HG03575 (cell line): Measurements from ENCODE around the gene PRRT1.

Source experiments
- ATAC-seq: cut with Tn5 transposase; IDR thresholded peaks from one replicate; pipeline ENCODE4 v1.9.1; 2021; ENCODE audit not compliant: unreplicated experiment, insufficient number of reproducible peaks, low FRiP score; ENCODE audit errors: extremely low read depth

The PRRT1 gene

DNA sequence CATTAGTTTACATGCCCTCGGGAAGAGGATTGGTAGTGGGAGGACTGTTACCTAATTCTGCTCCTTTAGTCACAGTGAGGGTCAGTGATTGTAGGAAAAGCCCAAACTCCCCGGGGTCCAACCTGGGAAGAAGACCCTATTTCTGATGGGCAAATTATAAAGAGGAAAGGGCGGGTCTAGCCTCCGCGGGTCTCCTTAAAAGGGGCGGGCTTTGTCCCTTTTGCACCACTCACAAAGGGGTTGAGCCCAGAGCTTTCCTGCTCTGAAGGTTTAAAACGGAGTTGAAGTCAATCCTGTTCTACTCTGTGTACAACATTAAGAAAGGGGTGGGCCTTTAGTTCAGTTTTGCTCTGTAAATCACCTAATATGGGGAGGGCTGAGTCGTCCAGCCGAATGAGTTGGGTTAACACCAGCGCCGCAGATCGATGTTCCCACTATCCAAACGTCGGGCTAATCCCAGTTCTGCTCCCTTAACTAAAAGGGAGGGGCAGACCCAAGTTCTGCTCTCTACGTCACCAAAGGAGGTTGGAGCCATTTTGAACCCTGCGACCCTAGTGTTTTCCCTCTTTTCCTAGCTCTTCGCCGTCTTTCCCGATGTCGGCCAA lies 25.5 kb upstream of the PRRT1 start:
- ATAC-seq: no peak

DNA sequence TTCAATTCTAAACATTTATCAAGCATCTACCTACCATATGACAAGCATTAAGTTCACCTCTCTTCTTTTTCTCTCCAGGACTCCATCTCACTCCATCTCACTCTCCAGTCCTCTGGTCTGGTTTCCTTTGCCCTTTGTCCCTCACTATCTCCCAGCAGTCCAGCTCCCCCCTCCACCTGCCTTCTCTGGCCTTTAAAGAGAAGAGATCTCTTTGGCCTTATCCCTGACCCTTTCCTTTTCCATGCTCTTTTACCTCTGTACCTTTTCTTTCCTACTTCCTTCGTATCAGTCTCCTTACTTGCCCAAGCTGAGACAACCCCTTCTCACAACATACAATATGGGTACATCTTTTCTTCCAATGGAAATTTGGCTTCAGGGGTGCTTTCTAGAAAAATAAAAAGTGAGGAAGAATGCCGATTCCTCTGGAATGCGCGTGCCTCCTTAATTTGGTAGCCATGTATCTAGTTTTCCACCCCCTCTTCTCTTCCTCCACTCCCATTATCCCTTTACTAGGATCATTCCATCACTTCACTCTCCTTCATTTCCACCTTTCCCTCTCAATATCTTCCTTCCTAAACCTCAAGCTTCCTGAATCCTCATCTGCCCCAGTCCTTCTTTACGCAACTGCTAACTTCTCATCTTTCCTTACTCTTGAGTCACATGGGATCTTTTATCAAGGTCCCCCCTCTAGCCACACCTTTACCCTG lies 24.9 kb upstream of the PRRT1 start:
- ATAC-seq: no peak

DNA sequence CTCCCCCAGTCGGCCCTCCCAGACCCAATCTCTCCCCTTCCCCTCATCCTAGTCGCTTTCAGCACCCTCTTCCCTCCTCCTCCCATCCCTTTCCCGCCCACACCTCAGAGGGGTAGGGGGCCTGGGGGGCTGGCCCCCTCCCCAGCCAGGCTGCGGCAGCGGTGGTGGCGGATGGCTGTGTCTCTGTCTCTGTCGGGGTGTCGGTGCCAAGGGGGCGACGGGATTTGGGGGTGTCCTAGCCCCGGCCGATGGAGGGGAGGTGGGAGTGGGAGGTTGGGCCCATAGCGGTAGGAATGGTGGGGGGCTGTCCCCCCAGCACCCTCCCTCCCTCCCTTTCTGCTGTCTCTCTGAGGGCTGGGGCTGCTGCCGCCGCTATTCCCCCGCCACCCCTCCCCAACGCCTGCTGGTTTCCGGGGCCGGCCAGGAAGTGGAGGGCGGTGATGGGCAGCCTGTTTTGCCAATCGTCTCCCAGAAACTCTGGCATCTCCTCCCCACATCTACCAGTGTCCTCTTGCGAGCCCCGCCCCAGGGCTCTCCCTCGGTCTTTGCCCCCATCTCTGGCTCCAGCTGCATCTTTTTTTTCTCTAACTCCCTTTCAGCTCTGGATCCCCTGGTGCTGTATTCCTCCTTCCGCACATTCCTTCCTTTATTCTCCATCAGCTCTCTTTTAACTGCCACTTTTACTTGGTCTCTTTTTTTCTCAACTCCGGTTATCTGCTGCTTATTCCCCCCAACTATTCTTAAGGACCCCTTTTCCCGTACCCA lies 24.2 kb upstream of the PRRT1 start, which contains the start of gene AGPAT1:
AGPAT1 (minus strand) TSS at position 374 of the 765 bp plus-strand sequence. CDS start 4,588 bp downstream, outside the sequence.
- no peak for ATAC-seq

DNA sequence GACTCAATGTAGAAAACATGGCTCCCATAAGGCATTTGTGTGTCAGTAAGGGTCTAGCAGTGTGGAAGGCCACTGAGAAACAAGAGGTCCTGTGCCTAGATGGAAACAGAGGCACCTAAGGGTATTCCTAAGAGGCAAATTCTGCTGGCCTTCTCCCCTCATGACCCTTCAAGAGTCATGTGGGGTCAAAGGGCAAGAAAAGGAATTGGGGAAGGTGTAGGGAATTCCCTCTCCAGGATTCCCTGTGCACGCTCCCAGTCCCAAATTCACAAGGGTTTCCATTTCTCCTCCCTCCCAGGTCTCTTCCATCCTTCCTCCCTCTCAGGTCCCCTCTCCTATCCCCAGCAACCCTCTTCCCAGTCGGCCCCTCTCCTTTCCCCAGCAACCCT lies 23.6 kb upstream of the PRRT1 start:
- no peak for ATAC-seq

DNA sequence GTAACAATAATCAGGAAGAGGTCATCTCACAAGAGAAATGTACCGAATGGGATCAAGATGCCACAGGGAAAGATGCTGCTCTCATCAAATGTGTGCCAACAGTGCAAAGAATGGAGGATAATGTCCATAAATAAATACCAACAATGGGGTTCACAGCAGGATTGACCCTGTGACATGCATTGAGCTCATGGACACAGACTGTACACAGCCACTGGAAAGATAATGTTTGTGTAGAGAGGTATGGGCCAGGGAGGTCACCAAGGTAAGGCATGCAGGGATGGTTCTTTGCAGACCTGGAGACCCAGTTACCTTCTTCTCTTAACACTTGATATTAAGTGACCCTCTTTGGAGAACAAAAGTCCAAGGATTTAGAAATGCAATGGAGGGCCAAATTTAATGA lies 22.7 kb upstream of the PRRT1 start:
- ATAC-seq: no peak

DNA sequence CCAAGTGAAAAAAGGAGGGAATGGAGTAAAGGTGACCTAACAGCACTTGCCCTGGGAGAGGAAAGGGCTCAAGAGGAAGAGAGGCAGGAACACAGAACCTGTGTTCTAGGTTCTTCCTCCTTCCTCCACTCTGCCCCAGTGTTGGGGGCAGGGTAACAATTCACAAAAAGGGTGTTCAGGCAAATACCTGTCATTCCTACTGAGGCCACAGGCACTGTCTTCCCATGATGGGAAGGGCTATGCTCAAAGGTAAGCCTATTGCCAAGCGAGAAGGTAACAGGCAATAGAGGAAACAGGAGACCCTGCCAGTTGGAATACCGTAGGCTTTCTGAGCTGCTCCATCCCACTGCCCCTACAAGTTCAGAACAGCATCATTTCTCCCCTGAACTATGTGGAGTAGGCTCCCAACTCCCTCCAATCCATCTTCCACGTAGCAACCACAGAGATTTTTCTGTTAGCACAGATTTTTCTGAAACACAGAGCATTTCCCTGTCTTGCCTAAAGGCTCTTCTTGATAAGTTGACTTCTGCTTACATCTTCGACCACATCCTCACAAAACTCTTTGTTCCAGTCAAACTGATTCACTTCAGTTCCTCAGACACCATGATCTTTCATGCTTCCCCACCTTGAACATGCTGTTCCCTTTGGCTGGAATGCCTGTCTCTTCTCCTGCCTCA lies 21.4 kb upstream of the PRRT1 start:
- no peak for ATAC-seq

DNA sequence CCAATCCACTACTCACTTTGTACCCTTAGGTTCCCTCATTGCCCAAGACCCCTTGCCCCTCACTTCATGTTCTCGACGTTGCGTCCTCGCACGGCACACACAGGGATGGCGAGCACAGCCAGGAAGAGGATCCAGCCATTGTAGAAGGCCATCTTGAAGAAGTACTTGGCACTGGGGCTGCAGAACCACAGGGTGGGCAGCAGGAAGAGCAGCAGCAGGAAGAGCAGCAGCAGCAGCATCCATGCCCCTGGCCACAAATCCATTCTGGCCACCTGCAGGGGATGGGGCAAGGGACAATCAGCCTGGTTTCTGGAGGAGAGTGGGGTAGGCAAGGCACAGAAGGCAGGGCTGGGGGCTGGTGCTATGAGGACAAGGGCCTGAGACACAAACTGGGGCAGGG lies 19.5 kb upstream of the PRRT1 start:
- ATAC-seq: no peak

DNA sequence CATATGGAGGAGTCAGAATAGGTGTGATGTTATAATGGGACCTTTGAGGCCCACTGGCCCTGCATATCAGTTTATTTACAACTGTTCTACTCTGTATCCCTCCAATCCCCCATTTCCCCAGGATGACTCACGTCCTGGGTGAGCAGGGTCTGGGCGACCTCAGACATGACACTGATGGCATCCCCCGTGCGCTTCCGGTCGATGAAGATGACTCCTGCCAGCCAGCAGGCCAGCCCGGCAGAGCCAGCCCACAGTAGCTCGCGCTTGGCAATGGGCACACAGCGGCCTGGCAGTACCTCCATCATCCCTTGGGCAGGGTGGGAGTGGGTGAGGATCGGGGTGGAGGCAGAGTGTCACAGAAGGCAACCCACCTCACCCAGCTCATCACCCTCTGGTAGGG lies 18.6 kb upstream of the PRRT1 start:
- no peak for ATAC-seq

DNA sequence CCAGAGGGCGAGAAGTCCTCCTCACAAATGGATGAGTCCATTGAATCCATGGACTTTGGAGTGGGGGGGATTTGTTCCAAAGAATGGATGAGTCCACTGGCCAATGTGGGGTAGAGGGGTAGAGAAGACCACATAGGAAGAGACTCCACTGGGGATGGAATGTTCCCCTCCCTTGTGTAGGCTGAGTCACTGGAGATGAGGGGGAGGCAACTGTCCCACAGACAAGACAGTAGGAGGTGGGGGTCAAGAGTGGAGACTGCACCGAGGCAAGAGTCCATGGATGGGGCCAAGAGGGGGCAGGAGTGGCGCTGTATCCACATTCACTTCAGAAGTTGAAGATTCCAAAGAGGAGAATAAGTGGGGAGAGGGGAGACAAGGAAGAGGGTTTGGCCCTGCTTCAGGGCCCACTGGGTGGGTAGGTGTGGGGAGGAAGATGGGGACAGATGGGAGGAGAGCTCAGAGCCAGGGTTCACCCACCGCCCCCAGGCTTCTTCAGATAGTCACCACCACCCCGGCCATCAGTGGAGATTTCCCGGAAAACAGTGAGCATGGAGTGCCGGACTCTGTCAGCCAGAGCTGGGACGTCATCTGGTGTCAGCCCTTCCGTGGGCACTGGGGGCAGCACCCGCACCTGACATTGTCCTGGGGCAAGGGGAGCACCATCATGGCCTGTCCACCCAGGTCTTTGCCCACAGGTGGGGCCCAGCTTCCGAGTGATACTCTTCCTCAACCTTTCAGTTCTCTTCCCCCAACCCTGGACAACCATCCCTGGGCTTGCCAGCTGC lies 17.3 kb upstream of the PRRT1 start:
- no peak for ATAC-seq

DNA sequence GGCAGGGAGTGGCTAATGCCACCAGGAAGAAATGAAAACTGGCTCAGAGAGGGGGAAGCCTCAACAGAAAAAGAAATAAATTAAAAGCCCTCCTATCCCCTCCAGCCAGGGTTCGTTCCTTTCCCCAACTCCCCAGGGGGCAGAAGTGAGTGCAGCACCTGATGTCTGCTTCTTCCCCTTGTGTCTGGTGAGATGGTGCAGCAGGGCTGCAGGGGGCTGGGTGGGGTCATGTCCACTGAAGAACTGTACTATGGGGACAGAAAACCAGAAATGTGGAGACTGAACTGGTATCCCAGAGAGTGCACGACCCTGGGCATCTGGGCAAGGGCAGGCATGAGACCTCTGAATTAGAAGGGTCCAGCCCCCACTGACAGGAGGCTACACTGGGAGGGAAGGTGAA lies 16.6 kb upstream of the PRRT1 start:
- no peak for ATAC-seq

DNA sequence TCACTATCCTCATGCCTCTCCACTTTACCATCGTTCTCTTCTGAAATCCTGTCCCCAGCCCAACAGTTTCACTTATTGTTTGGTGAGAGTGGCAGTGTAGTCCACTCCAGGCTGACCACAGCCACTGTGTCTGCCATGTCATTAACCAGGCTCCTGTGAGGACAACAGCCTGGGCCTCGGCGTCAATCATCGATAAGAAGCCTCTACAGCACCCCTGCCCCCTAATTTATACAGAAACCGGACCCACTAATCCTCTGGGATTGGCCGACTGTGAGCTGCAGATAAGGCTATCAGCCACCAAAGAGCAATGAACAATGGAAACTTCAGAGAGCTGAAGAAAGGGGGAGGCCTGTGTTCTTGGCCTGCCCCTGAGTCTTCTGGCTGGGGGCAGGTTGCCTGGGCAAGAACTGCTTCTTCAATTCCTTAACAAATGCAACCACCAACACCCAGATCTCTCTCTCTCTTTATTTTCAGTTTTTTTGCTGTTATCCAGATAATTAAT lies 16.1 kb upstream of the PRRT1 start:
- ATAC-seq: no peak

DNA sequence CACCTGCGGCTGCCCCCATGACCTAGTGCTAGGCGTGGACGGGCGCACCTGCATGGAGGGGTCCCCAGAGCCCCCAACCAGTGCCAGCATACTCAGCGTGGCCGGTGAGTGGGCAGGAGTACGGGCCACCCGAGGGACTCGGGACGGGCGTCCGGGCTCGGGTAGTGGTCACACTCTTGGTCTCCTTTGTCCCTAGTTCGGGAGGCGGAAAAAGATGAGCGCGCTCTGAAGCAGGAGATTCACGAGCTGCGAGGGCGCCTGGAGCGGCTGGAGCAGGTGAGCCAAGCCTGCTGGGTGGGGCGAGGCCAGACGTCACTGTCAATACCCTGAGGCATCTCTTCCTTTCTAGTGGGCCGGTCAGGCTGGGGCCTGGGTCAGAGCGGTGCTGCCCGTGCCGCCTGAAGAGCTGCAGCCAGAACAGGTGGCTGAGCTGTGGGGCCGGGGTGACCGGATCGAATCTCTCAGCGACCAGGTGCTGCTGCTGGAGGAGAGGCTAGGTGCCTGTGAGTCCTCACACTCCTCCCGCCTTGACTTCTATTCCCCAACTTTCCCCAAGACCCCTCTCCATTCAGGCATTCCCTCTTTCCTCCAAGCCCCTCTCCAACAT lies 15.5 kb upstream of the PRRT1 start:
- ATAC-seq: no peak

DNA sequence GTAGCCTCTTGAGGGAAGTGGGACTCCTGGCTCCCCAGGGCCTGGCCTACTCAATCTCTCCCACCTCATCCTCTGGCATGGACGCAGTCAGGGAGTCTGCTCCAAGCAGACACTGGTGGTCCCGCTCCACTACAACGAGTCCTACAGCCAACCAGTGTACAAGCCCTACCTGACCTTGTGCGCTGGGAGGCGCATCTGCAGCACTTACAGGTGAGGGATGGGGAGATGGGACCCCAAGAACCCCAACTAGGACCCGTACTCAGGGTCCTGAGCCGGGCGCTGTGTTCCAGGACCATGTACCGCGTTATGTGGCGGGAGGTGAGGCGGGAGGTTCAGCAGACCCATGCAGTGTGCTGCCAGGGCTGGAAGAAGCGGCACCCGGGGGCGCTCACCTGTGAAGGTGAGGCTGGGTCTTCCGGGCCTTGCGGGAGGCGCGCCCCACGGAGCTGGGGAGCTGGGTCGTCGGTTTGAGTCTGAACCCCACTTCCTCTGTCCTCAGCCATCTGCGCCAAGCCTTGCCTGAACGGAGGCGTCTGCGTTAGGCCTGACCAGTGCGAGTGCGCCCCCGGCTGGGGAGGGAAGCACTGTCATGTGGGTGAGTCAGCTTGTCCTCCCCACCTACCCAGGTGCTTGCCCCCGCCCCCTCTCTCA lies 14.8 kb upstream of the PRRT1 start:
- ATAC-seq: no peak

DNA sequence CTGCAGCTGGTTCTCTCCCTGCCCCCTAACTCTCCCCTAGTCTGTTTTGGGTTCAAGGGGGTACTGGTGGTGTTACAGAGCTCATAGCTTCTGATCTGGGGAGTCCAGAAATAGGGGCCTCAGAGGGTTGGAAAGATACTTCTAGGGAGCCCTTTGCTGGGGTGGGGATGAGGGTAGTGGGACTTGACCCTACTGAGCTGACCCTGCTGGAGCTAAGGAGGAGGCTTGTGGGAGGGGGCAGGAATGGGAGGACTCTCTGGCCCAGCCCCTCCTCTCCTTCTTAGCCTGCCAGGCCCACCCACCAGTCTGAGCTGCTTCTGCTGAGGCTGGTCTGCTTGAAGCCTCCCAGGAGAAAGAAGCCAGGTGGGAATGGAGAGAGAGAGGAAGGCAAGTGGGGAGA lies 12.6 kb upstream of the PRRT1 start, which contains the start of gene EGFL8:
EGFL8 (plus strand) TSS at position 301 of the 400 bp plus-strand sequence. CDS start 1,571 bp downstream, outside the sequence.
- ATAC-seq: no peak

DNA sequence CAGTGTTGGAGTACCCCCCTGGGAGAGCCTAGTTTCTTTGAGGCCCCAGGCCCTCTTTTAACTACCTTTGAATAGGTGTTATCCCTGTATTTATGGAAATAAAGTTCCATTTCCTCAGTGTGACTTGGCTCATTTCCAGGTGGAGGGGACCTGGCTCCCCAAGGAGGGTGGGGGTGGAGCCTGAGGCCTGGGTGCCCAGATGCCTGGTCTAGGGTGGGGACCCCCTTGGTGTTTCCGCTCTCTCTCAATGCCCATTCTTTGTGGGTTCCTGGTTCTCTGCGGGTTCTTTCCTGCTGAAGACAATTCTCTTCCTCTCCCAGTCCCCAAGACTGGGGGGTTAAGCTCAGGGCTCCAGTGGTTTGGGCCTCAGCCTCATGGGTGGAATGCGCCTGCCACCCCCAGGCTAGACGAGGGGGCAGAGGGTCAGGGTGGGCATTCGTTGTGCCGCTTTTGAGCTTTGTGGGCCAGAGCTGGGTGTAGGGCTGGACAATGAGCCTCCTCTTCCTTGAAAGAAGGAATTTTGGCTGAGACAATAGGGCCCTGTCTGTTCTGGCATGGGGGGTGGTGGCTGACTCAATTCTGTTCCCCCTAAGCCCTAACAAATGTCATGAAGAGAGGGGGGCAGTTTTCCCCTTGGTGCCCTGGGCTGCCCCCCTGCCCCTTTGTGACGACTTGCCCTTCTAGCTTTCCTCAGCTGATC lies 12.0 kb upstream of the PRRT1 start:
- ATAC-seq: no peak

DNA sequence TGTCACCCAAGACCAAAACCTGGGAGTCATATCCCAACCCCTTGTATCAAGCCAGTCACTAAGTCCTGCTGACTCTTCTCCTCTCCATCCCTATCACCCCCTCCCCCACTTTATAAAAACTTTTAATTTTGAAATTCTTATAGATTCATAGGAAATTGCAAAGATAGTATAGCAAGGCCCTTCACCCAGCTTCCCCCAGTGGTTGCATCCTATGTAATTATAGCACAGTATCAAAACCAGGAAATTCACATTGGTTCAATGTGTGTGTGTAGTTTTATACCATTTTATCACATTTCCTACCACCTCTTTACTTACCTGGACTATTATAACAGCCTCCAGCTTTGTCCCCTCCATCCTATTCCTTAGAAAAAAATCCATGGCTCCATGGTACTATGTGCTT lies 6.3 kb upstream of the PRRT1 start:
- no peak for ATAC-seq

DNA sequence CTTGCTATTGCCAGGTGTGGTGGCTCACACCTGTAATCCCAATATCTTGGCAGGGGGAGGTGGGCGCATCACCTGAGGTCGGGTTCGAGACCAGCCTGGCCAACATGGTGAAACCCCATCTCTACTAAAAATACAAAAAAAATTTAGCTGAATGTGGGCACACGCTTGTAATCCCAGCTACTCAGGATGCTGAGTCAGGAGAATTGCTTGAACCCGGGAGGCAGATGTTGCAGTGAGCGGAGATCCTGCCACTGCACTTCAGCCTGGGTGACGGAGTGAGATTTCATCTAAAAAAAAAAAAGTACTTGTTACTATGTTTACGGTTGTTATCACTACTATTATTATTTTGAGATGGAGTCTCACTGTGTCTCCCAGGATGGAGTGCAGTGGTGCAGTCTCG lies 5.2 kb upstream of the PRRT1 start:
- no peak for ATAC-seq
